ENCODE data around the gene OLFML2B.

The OLFML2B gene

DNA sequence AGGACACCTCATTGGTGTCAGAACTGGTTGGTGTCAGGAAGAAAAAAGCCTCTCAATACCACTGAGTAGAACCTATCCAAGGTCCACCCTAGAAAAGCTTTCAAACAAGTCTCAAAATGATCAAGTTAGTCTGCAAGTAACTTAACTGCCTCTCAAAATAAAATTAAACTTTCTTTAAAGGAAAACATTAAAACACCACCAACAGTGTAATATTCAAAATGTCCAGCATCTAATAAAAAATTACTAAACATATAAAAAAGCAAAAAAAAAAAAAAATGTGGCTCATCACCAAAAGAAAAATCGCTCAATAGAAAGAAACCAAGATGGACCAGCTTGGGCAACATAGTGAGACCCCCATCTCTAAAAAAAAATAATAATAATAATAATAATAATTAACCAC is 18.7 kb upstream of the OLFML2B start:
- Histone ChIP-seq H3K36me3 (replicated peaks) (no peaks in the 10 kb centered on the region), H3K27ac (no peak overlapping the region), H3K4me3 (ENCODE audit: low read depth, low read length) (no peak overlapping the region), H3K27me3 (replicated peaks) (no peaks in the 10 kb centered on the region)
- TF ChIP-seq CTCF (IDR thresholded peaks at IDR 0.05; ENCODE audit: low read depth, low read length, missing control alignments) = no peak
- DNase-seq = no peak
- in situ Hi-C loops (cut with HindIII; ENCODE audit: low pct_ligation_motif_present, low sequenced_read_pairs) = loop anchor here (25.0 kb wide), 2 partner anchors 180 to 255 kb away; no protein-coding TSS in a partner anchor

GRCh38 chr1:162040657-162041056 is 17.0 kb upstream of the OLFML2B start:
- TF ChIP-seq CTCF (IDR thresholded peaks at IDR 0.05; ENCODE audit: low read depth, low read length, missing control alignments) = peak; percentile 77

DNA sequence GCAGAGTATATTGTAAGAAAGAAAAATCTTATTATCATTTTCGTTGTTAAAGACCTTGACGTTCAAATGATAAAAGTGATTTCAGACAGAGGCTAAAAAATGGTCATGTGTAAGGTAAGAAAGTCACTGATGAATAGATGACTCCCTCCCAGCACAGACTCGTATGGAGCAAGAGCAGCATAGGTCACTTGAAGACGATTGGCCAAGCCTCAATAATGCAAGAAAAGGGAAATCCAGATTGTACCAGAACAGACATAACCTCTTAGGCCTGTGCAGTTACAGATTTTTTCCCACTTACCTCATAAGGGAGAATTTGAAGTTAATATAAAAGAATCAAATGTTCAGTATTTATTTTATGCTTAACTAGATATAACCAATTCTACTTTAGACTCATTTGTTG is 16.3 kb upstream of the OLFML2B start:
- Histone ChIP-seq H3K4me3 (ENCODE audit: low read depth, low read length) (no peak overlapping the region), H3K27me3 (replicated peaks) (no peaks in the 10 kb centered on the region), H3K27ac (no peak overlapping the region), H3K36me3 (replicated peaks) (no peaks in the 10 kb centered on the region)
- no peak for TF ChIP-seq CTCF (IDR thresholded peaks at IDR 0.05; ENCODE audit: low read depth, low read length, missing control alignments)
- in situ Hi-C loops (cut with HindIII; ENCODE audit: low pct_ligation_motif_present, low sequenced_read_pairs) = loop anchor here (25.0 kb wide), 2 partner anchors 178 to 253 kb away; no protein-coding TSS in a partner anchor
- DNase-seq = no peak

More at GRCh38 chr1:162040657-162041056, 17.0 kb upstream of the OLFML2B start:
- no peaks in the 10 kb centered on the region for H3K36me3 ChIP-seq (replicated peaks)
- in situ Hi-C loops (cut with HindIII; ENCODE audit: low pct_ligation_motif_present, low sequenced_read_pairs) = loop anchor here (25.0 kb wide), 2 partner anchors 178 to 253 kb away; no protein-coding TSS in a partner anchor
- H3K27ac ChIP-seq = no peak overlapping the region
- H3K27me3 ChIP-seq (replicated peaks) = no peaks in the 10 kb centered on the region
- H3K4me3 ChIP-seq (ENCODE audit: low read depth, low read length) = no peak overlapping the region
- no peak for DNase-seq

GRCh38 chr1:162038624-162039023 is 15.0 kb upstream of the OLFML2B start:
- no peak for DNase-seq
- no peaks in the 10 kb centered on the region for H3K27me3 ChIP-seq (replicated peaks)
- no peaks in the 10 kb centered on the region for H3K36me3 ChIP-seq (replicated peaks)
- in situ Hi-C loops (cut with HindIII; ENCODE audit: low pct_ligation_motif_present, low sequenced_read_pairs) = loop anchor here (25.0 kb wide), 2 partner anchors 176 to 251 kb away; no protein-coding TSS in a partner anchor
- no peak overlapping the region for H3K27ac ChIP-seq
- no peak overlapping the region for H3K4me3 ChIP-seq (ENCODE audit: low read depth, low read length)
- TF ChIP-seq CTCF (IDR thresholded peaks at IDR 0.05; ENCODE audit: low read depth, low read length, missing control alignments) = no peak

- Histone ChIP-seq H3K4me3 (ENCODE audit: low read depth, low read length) (no peak overlapping the region), H3K36me3 (replicated peaks) (no peaks in the 10 kb centered on the region), H3K27ac (no peak overlapping the region), H3K27me3 (replicated peaks) (no peaks in the 10 kb centered on the region)
- no peak for DNase-seq
- no peak for TF ChIP-seq CTCF (IDR thresholded peaks at IDR 0.05; ENCODE audit: low read depth, low read length, missing control alignments)
- in situ Hi-C loops (cut with HindIII; ENCODE audit: low pct_ligation_motif_present, low sequenced_read_pairs) = loop anchor here (25.0 kb wide), 2 partner anchors 174 to 249 kb away; no protein-coding TSS in a partner anchor
These were observed 12.5 kb upstream of the OLFML2B start for GRCh38 chr1:162036163-162036562.

- in situ Hi-C loops (cut with HindIII; ENCODE audit: low pct_ligation_motif_present, low sequenced_read_pairs) = loop anchor here (25.0 kb wide), 2 partner anchors 173 to 248 kb away; no protein-coding TSS in a partner anchor
- no peak for TF ChIP-seq CTCF (IDR thresholded peaks at IDR 0.05; ENCODE audit: low read depth, low read length, missing control alignments)
- DNase-seq = no peak
- Histone ChIP-seq H3K27me3 (replicated peaks) (no peaks in the 10 kb centered on the region), H3K4me3 (ENCODE audit: low read depth, low read length) (no peak overlapping the region), H3K27ac (no peak overlapping the region), H3K36me3 (replicated peaks) (no peaks in the 10 kb centered on the region)
These were observed 11.6 kb upstream of the OLFML2B start for GRCh38 chr1:162035241-162035640.

All from brain microvascular endothelial cell (primary cell).